ENCODE measurements around the gene TESMIN. TPM values are rescaled to one million over a fixed set of nuclear protein-coding genes. Genes with fewer than 3 reads are reported as not detected.

Gene TESMIN
- total and polyA plus RNA-seq, 2 of the 4 experiments (the other 2 are of a cell fraction) = 0.90 to 2.2 TPM

GRCh38 chr11:68683121-68683520, 68.2 kb downstream of the TESMIN start:
- intact Hi-C loops (cut with micrococcal nuclease) (no loop called here), in situ Hi-C loops (cut with MboI; ENCODE audit: low sequenced_read_pairs) (no loop called here), dilution Hi-C loops (cut with HindIII; ENCODE audit: low sequenced_read_pairs, unreplicated experiment) (no loop called here)
- TF ChIP-seq CHD1 (IDR thresholded peaks at IDR 0.05; ENCODE audit: low read depth, low read length) (no peak), RCOR1 (IDR thresholded peaks at IDR 0.05; ENCODE audit: insufficient replicate concordance, low read length) (no peak), ELK1 (IDR thresholded peaks at IDR 0.05; ENCODE audit: borderline replicate concordance, low read depth, low read length) (no peak), RFX5 (IDR thresholded peaks at IDR 0.05; ENCODE audit: low read depth, low read length) (no peak), BHLHE40 (IDR thresholded peaks at IDR 0.05; ENCODE audit: low read depth, low read length) (no peak), CEBPB (IDR thresholded peaks at IDR 0.05; ENCODE audit: low read depth, low read length) (no peak), POLR2A (IDR thresholded peaks at IDR 0.05; ENCODE audit: low read depth, low read length) (no peak)
- TF ChIP-seq, protein P1, sequence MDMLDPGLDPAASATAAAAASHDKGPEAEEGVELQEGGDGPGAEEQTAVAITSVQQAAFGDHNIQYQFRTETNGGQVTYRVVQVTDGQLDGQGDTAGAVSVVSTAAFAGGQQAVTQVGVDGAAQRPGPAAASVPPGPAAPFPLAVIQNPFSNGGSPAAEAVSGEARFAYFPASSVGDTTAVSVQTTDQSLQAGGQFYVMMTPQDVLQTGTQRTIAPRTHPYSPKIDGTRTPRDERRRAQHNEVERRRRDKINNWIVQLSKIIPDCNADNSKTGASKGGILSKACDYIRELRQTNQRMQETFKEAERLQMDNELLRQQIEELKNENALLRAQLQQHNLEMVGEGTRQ (IDR thresholded peaks at IDR 0.05; ENCODE audit: low read depth, low read length) = no peak
- Histone ChIP-seq H4K20me1 (ENCODE audit: insufficient read depth, low read length) (no peaks in the 10 kb centered on the region; the same call in 1 of the 2 replicates), H3K56ac (ENCODE audit: extremely low read depth, insufficient read depth, low read length) (no peak overlapping the region), H2AK5ac (ENCODE audit: low read depth, low read length) (peak overlapping the region; percentile 81; the same call in 1 of the 2 replicates), H3K4me2 (ENCODE audit: low read depth, low read length) (no peak overlapping the region), H3K4me1 (ENCODE audit: control insufficient read depth, insufficient read depth, low read length) (peaks cover 3% of the 10 kb centered on the region; the same call in 1 of the 2 replicates), H3K79me1 (ENCODE audit: low read depth in 1 of 2, low read length in 2 of 2) (no peaks in the 10 kb centered on the region), H2BK20ac (ENCODE audit: low read depth, low read length) (no peak overlapping the region), H2BK15ac (ENCODE audit: low read depth, low read length) (no peak overlapping the region), H2AFZ (replicated peaks; ENCODE audit: low read length, poor library complexity) (no peak overlapping the region), H2BK5ac (ENCODE audit: low read depth, low read length, poor library complexity, severe bottlenecking) (no peak overlapping the region), H2BK120ac (ENCODE audit: low read depth, low read length) (no peak overlapping the region), H3K27me3 (ENCODE audit: control insufficient read depth, insufficient read depth, low read length) (peaks cover 50% of the 10 kb centered on the region), H3K14ac (replicated peaks; ENCODE audit: low read depth, low read length) (no peak overlapping the region), H3K9ac (ENCODE audit: low read depth, low read length) (no peak overlapping the region), H3K23ac (ENCODE audit: low read depth, low read length) (no peak overlapping the region), H3K4ac (ENCODE audit: low read depth, low read length) (no peak overlapping the region), H3K18ac (ENCODE audit: low read depth, low read length) (no peak overlapping the region), H3K4me3 (ENCODE audit: insufficient read depth, low read depth, low read length) (no peak overlapping the region), H2AK9ac (replicated peaks; ENCODE audit: low read depth, low read length, poor library complexity) (no peak overlapping the region), H4K91ac (ENCODE audit: insufficient read depth, low read depth, low read length) (no peak overlapping the region), H4K8ac (ENCODE audit: low read depth in 2 of 2, low read length in 2 of 2) (no peak overlapping the region), H3K36me3 (ENCODE audit: control insufficient read depth, insufficient read depth, low read length) (no peaks in the 10 kb centered on the region), H3K9me1 (ENCODE audit: insufficient read depth, low read length) (no peaks in the 10 kb centered on the region; the same call in 1 of the 2 replicates), H3K9me3 (ENCODE audit: control insufficient read depth, insufficient read depth, low read length) (no peaks in the 10 kb centered on the region), H3K27ac (ENCODE audit: insufficient read depth, low read length) (no peak overlapping the region), H4K5ac (ENCODE audit: low read depth, low read length) (no peak overlapping the region)
- 100% methylated on average over 2 of the region's 7 CpGs; no CpG with 5 or more reads in 1 of the 2 experiments for WGBS, 2 experiments (ENCODE audit: extremely low coverage in 2 of 2, insufficient read length in 1 of 2)
- ATAC-seq (ENCODE audit: low read depth) (no peak), DNase-seq (no peak)
- no TSS peak for BruUV-seq (replicated peaks)
- CTCF ChIA-PET = no interaction called here
- POLR2A ChIA-PET (ENCODE audit: unreplicated experiment) = no interaction called here

Measured in IMR-90 (cell line).